Panc1 (cell line): ENCODE measurements around the gene NCK2.

ENCODE experiments used
- POLR2AphosphoS5 ChIP-seq: IDR thresholded peaks from 2 replicates; pipeline ENCODE4 v1.6.1; 2012; ENCODE audit warnings: mild to moderate bottlenecking, low read depth, low read length, moderate library complexity
- SIN3A ChIP-seq: IDR thresholded peaks from 2 replicates; pipeline ENCODE4 v1.6.1; 2012; ENCODE audit warnings: low read depth, mild to moderate bottlenecking, low read length, moderate library complexity, borderline replicate concordance; ENCODE audit not compliant: insufficient read depth
- TCF7L2 ChIP-seq: IDR thresholded peaks from 2 replicates; pipeline ENCODE4 v1.6.1; 2011; ENCODE audit warnings: mild to moderate bottlenecking, low read depth, low read length, inconsistent platforms
- TF ChIP-seq, protein P1 (sequence below): fragments of 450-650 bp; IDR thresholded peaks from 2 replicates; pipeline ENCODE4 v1.5.1; 2017; ENCODE audit warnings: mild to moderate bottlenecking
- TF ChIP-seq, protein P2 (sequence below), 2 experiments: IDR thresholded peaks; 2 replicates each; pipeline ENCODE4 v1.6.1; 2011 to 2012; ENCODE audit warnings: low read depth in 2 of 2, control low read depth in 1 of 2, low read length in 1 of 2, mild to moderate bottlenecking in 1 of 2, moderate library complexity in 1 of 2; ENCODE audit not compliant: insufficient read depth in 1 of 2

DNA sequence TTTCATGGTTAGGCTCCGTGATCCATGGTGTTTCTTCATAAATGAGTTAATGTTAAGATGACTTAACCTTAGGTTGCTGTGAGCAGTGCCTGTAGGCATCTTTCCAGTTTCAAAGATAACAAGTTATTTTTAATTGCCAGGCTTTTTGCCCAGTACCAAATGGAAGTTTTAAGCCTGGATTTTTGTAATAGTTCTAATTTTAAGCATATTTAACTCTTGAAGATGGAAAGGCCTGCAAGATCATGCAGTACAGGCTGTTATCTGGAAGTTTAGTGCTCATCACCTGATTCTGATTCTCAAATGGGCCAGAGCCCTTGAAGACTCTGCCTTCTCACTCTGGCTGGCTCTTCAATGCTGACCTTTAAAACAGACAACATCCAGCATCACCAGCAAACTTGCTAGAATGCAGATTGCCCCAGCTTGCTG, 141.3 kb downstream of the NCK2 start:
- TF ChIP-seq, protein P1, sequence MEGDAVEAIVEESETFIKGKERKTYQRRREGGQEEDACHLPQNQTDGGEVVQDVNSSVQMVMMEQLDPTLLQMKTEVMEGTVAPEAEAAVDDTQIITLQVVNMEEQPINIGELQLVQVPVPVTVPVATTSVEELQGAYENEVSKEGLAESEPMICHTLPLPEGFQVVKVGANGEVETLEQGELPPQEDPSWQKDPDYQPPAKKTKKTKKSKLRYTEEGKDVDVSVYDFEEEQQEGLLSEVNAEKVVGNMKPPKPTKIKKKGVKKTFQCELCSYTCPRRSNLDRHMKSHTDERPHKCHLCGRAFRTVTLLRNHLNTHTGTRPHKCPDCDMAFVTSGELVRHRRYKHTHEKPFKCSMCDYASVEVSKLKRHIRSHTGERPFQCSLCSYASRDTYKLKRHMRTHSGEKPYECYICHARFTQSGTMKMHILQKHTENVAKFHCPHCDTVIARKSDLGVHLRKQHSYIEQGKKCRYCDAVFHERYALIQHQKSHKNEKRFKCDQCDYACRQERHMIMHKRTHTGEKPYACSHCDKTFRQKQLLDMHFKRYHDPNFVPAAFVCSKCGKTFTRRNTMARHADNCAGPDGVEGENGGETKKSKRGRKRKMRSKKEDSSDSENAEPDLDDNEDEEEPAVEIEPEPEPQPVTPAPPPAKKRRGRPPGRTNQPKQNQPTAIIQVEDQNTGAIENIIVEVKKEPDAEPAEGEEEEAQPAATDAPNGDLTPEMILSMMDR = no peak
- TF ChIP-seq POLR2AphosphoS5 (no peak), SIN3A (no peak), TCF7L2 (no peak)
- TF ChIP-seq, protein P2, sequence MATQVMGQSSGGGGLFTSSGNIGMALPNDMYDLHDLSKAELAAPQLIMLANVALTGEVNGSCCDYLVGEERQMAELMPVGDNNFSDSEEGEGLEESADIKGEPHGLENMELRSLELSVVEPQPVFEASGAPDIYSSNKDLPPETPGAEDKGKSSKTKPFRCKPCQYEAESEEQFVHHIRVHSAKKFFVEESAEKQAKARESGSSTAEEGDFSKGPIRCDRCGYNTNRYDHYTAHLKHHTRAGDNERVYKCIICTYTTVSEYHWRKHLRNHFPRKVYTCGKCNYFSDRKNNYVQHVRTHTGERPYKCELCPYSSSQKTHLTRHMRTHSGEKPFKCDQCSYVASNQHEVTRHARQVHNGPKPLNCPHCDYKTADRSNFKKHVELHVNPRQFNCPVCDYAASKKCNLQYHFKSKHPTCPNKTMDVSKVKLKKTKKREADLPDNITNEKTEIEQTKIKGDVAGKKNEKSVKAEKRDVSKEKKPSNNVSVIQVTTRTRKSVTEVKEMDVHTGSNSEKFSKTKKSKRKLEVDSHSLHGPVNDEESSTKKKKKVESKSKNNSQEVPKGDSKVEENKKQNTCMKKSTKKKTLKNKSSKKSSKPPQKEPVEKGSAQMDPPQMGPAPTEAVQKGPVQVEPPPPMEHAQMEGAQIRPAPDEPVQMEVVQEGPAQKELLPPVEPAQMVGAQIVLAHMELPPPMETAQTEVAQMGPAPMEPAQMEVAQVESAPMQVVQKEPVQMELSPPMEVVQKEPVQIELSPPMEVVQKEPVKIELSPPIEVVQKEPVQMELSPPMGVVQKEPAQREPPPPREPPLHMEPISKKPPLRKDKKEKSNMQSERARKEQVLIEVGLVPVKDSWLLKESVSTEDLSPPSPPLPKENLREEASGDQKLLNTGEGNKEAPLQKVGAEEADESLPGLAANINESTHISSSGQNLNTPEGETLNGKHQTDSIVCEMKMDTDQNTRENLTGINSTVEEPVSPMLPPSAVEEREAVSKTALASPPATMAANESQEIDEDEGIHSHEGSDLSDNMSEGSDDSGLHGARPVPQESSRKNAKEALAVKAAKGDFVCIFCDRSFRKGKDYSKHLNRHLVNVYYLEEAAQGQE (IDR thresholded peaks at IDR 0.05; ENCODE audit: insufficient read depth in 1 of 2, low read depth in 2 of 2, low read length in 1 of 2) = no peak
